ENCODE data around the gene ANKRD36C.
"Not testable (repeated sequence)": the region's sequence is repeated elsewhere in the genome, so short reads cannot be mapped to it uniquely, and the experiment has no call there.

Gene ANKRD36C

GRCh38 chr2:95796249-95797099 lies 195.2 kb downstream of the ANKRD36C start:
- not testable (repeated sequence) for DNase-seq

- DNase-seq, result not testable (repeated sequence)
These were observed 197.7 kb downstream of the ANKRD36C start for GRCh38 chr2:95793970-95794369.

DNA sequence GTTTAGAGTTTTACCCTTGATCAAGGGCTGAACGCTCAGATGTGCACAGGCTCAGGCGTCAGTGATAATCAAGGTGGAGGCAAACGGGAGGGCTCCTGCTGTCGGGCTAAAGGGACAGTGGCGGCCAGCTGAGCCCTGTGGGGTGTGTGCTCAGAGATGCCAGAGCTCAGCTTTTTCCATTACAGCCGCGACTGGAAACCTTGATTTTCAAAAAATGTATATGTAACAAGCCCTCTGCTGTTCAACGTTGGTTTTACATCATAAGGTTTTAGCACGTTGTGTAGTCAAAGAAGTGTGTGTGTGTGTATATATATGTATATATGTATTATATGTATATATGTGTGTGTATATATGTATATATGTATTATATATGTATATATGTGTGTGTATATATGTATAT lies 201.4 kb downstream of the ANKRD36C start:
- DNase-seq, result not testable (repeated sequence)

GRCh38 chr2:95789385-95789784 lies 202.2 kb downstream of the ANKRD36C start:
- DNase-seq, result not testable (repeated sequence)

- not testable (repeated sequence) for DNase-seq
These were observed 203.0 kb downstream of the ANKRD36C start for GRCh38 chr2:95788642-95789041.
